WTC11 (cell line): ENCODE measurements around the gene GLT1D1.

Source experiments
- ATF1 ChIP-seq: sonication (generic); formaldehyde crosslinking; IDR thresholded peaks from 2 replicates; pipeline ENCODE4 v1.8.1; 2023; ENCODE audit warnings: mild to moderate bottlenecking, moderate library complexity, missing genetic modification reagents
- ATF3 ChIP-seq: sonication (generic); formaldehyde crosslinking; conservative IDR thresholded peaks from 2 replicates; pipeline ENCODE4 v1.8.1; 2022; ENCODE audit warnings: mild to moderate bottlenecking, missing genetic modification reagents
- CTCF ChIP-seq: fragments of 200-600 bp; IDR thresholded peaks from 2 replicates; pipeline ENCODE4 v1.8.0; 2022; ENCODE audit warnings: antibody characterized with exemption
- IRF2 ChIP-seq: sonication (generic); formaldehyde crosslinking; IDR thresholded peaks from 2 replicates; pipeline ENCODE4 v1.8.0; 2022; ENCODE audit warnings: low read depth, missing genetic modification reagents, borderline replicate concordance
- MAX ChIP-seq: sonication (generic); formaldehyde crosslinking; IDR thresholded peaks from 2 replicates; pipeline ENCODE4 v1.8.0; 2022; ENCODE audit warnings: mild to moderate bottlenecking, missing genetic modification reagents
- NR2C2 ChIP-seq: sonication (generic); formaldehyde crosslinking; IDR thresholded peaks from 2 replicates; pipeline ENCODE4 v1.8.0; 2022; ENCODE audit warnings: mild to moderate bottlenecking, missing genetic modification reagents
- PREB ChIP-seq: sonication (generic); formaldehyde crosslinking; IDR thresholded peaks from 2 replicates; pipeline ENCODE4 v1.8.1; 2022; ENCODE audit warnings: mild to moderate bottlenecking, missing genetic modification reagents, moderate library complexity, borderline replicate concordance
- SP1 ChIP-seq: sonication (generic); formaldehyde crosslinking; conservative IDR thresholded peaks from 2 replicates; pipeline ENCODE4 v1.8.1; 2022; ENCODE audit warnings: missing genetic modification reagents
- TCF7 ChIP-seq: sonication (generic); formaldehyde crosslinking; IDR thresholded peaks from 2 replicates; pipeline ENCODE4 v1.8.0; 2022; ENCODE audit warnings: mild to moderate bottlenecking, low read depth, missing genetic modification reagents, moderate library complexity
- TEAD4 ChIP-seq: sonication (generic); formaldehyde crosslinking; IDR thresholded peaks from 2 replicates; pipeline ENCODE4 v1.8.0; 2022; ENCODE audit warnings: mild to moderate bottlenecking, missing genetic modification reagents
- TP53 ChIP-seq: sonication (generic); formaldehyde crosslinking; IDR thresholded peaks from 2 replicates; pipeline ENCODE4 v1.8.1; 2023; ENCODE audit warnings: mild to moderate bottlenecking, missing genetic modification reagents
- ZNF219 ChIP-seq: sonication (generic); formaldehyde crosslinking; IDR thresholded peaks from 2 replicates; pipeline ENCODE4 v1.8.0; 2023; ENCODE audit warnings: missing genetic modification reagents, mild to moderate bottlenecking, borderline replicate concordance
- ZNF317 ChIP-seq: sonication (generic); formaldehyde crosslinking; IDR thresholded peaks from 2 replicates; pipeline ENCODE4 v1.8.1; 2023; ENCODE audit warnings: low read depth, mild to moderate bottlenecking, moderate library complexity, missing genetic modification reagents, borderline replicate concordance
- TF ChIP-seq, protein P1 (sequence below): sonication (generic); formaldehyde crosslinking; IDR thresholded peaks from 2 replicates; pipeline ENCODE4 v1.8.1; 2023; ENCODE audit warnings: mild to moderate bottlenecking, missing genetic modification reagents, moderate library complexity

DNA sequence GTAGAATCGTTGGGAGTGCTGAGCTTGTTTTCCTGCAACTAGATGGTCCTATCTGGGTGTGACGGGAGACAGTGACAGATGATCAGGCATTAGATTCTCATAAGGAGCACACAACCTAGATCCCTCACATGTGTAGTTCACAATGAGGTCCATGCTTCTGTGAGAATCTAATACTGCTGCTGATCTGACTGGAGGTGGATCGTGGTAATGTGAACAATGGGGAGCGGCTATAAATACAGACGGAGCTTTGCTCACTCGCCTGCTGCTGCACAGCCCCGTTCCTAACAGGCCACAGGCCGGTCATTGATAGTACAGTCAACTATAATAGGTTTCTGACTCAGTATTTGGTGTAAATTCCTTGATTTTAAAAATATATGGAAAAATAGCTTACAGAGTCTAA lies 138.8 kb downstream of the GLT1D1 start:
- TF ChIP-seq TP53 = no peak
- no peak for TF ChIP-seq CTCF
- no peak for TF ChIP-seq SP1 (CRISPR knock-in tag)
- no peak for TF ChIP-seq IRF2 (CRISPR knock-in tag)
- TF ChIP-seq TEAD4 (CRISPR knock-in tag) = no peak
- TF ChIP-seq, protein P1, sequence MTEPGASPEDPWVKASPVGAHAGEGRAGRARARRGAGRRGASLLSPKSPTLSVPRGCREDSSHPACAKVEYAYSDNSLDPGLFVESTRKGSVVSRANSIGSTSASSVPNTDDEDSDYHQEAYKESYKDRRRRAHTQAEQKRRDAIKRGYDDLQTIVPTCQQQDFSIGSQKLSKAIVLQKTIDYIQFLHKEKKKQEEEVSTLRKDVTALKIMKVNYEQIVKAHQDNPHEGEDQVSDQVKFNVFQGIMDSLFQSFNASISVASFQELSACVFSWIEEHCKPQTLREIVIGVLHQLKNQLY (CRISPR knock-in tag) = no peak
- TF ChIP-seq ATF1 (CRISPR knock-in tag) = no peak
- no peak for TF ChIP-seq ATF3 (CRISPR knock-in tag)
- TF ChIP-seq PREB = no peak
- TF ChIP-seq TCF7 (CRISPR knock-in tag) = no peak
- no peak for TF ChIP-seq MAX
- no peak for TF ChIP-seq ZNF317 (CRISPR knock-in tag)
- TF ChIP-seq ZNF219 = no peak
- no peak for TF ChIP-seq NR2C2
